Spleen (tissue), 11 donors: ENCODE results near the gene TBC1D22A. TPM values are rescaled to one million over a fixed set of nuclear protein-coding genes. Genes with fewer than 3 reads are reported as not detected.

Experiments used
- DNase-seq: peaks from one replicate; pipeline ENCODE4 v3.0.0-alpha.2; 2020
- H3K27ac ChIP-seq, 8 donors: fragments of 200-600 bp; sonication (generic) in 7 of 8; 1 replicate in 4 of 8; 2 replicates in 4 of 8; pipeline versions ENCODE4 v1.5.0 to v1.8.0; 2016 to 2021; ENCODE audit warnings: inconsistent platforms in 4 of 8, mild to moderate bottlenecking in 4 of 8, moderate library complexity in 1 of 8
- H3K27me3 ChIP-seq, 7 donors: fragments of 200-600 bp; sonication (generic) in 6 of 7; replicated peaks in 1 of 7; 1 replicate in 4 of 7; 2 replicates in 3 of 7; pipeline versions ENCODE4 v1.5.0 to v1.8.0; 2016 to 2021; ENCODE audit warnings: inconsistent platforms in 3 of 7, mild to moderate bottlenecking in 1 of 7
- H3K36me3 ChIP-seq, 6 donors: fragments of 200-600 bp; sonication (generic) in 5 of 6; 1 replicate in 4 of 6; 2 replicates in 2 of 6; pipeline versions ENCODE4 v1.5.0 to v1.8.0; 2016 to 2021; ENCODE audit warnings: inconsistent platforms in 2 of 6
- H3K4me1 ChIP-seq, 6 donors: fragments of 200-600 bp; sonication (generic) in 5 of 6; 1 replicate in 3 of 6; 2 replicates in 3 of 6; pipeline versions ENCODE4 v1.5.0 to v1.8.0; 2016 to 2021; ENCODE audit warnings: inconsistent platforms in 3 of 6
- H3K4me3 ChIP-seq, 8 donors: fragments of 200-600 bp; sonication (generic) in 7 of 8; 1 replicate in 4 of 8; 2 replicates in 4 of 8; pipeline versions ENCODE4 v1.5.0 to v1.8.0; 2016 to 2021; ENCODE audit warnings: inconsistent platforms in 4 of 8, mild to moderate bottlenecking in 4 of 8, moderate library complexity in 2 of 8
- H3K9me3 ChIP-seq, 8 donors: fragments of 200-600 bp; sonication (generic) in 7 of 8; 1 replicate in 4 of 8; 2 replicates in 4 of 8; pipeline versions ENCODE4 v1.5.0 to v1.8.0; 2016 to 2021; ENCODE audit warnings: inconsistent platforms in 4 of 8
- CTCF ChIP-seq, 11 experiments: fragments of 200-600 bp in 7 of 11; fragments of 450-650 bp in 4 of 11; sonication (generic) in 4 of 11; IDR thresholded peaks in 8 of 11; conservative IDR thresholded peaks in 3 of 11; 1 replicate in 7 of 11; 2 replicates in 4 of 11; pipeline versions ENCODE4 v1.4.0 to v1.8.0; 2016 to 2021; ENCODE audit warnings: antibody characterized with exemption in 11 of 11, inconsistent platforms in 4 of 11, mild to moderate bottlenecking in 1 of 11
- POLR2A ChIP-seq, 3 donors: fragments of 450-650 bp; IDR thresholded peaks; one replicate each; pipeline ENCODE4 v1.5.1; 2017; ENCODE audit warnings: antibody characterized with exemption in 3 of 3, mild to moderate bottlenecking in 1 of 3
- POLR2AphosphoS5 ChIP-seq, 3 donors: sonication (generic); formaldehyde crosslinking; IDR thresholded peaks; one replicate each; pipeline ENCODE4 v1.5.1; 2017; ENCODE audit warnings: antibody characterized with exemption in 3 of 3
- WGBS, 5 donors: extraction: QIAGEN DNeasy Blood & Tissue Kit in 3 of 5; methylation state at CpG; one replicate each; pipeline versions ENCODE4 v1.1.5 to v1.1.7; 2013 to 2018; 5-methylcytosine and 5-hydroxymethylcytosine counted together
- intact Hi-C: fragments of 100-400 bp; cut with DNase I; formaldehyde crosslinking; loops from one replicate; pipeline ENCODE4 v1.15.0; 2023; ENCODE audit warnings: low total_unique reads
- polyA plus RNA-seq, 3 donors: library from polyadenylated mRNA; stranded (reverse); fragments of 200-250 nt; gene quantifications; one replicate each; pipeline ENCODE4 v1.2.1, GENCODE V29; 2013
- total RNA-seq, 7 donors: library from RNA; depleted of rRNA in 3 of 7; stranded (reverse); fragments of >200 nt in 3 of 7; fragmentation: NEBNext Ultra II Directional in 4 of 7; extraction: Animal tissue kit (Norgen Biotek cat#: 25700) in 4 of 7; gene quantifications; one replicate each; pipeline versions ENCODE4 v1.1.0 to v1.2.1, GENCODE V29; 2016 to 2021
- donor health status: healthy with polysubstance abuse.
- donor health status: DM: no; HTN: no; CAD: no; lungs with moderate emphysema.
- donor health status: DM: no; HTN: no; CAD: no.
- donor health status: Bipolar disorder and iron deficiency.
- donor health status: healthy.
- donor health status: DM: no; HTN: no; CAD: no.
- donor health status: DM: yes; HTN: yes; CAD: no.

The TBC1D22A gene
- total and polyA plus RNA-seq, 10 donors: 17.2 to 66.9 (median 49.6) TPM

DNA sequence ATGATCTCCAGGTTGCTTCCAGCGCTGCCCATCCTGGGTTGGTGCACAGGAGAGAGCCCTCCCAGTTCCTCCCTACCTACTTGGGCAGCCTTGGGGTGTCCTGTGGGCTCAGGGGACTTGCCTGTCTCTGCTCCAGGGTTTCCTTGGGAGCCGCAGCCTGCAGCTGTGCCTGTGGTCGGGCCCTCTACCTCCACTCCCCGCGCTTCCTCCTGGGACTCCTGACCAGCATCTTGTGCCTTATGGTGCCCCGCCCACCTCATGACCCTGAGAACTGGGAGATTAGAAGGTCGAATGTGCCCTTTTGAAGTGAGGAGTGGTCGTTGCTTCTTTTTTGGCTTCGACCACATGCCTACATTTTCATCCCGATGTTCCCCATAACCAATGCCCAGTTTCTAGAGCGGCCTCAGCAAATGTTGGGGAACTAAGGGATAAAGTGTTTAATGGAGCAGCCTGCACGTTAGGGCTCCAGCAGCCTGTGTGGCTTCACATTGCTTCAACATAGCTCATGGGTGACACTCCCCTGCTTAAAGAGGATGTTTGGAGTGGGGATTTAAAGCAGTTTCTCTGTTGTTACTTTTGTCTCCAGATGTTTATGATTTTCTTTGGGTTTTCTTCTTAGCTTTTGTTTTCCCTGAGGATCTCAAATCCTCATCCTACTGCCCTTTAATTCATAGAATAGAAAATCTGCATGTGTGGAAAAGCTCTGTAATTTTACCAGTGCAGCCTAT, 248.8 kb downstream of the TBC1D22A start:
- no peaks in the 10 kb centered on the region for H3K27me3 ChIP-seq
- intact Hi-C loops: no loop called here
- H3K4me3 ChIP-seq: no peak overlapping the region
- H3K9me3 ChIP-seq: no peaks in the 10 kb centered on the region
- WGBS, 5 donors: 86 to 88% (median 87%) methylated on average over 12 of the region's 12 CpGs
- no peak for TF ChIP-seq POLR2AphosphoS5 (IDR thresholded peaks at IDR 0.05)
- no peak for TF ChIP-seq CTCF (IDR thresholded peaks at IDR 0.05 in 8 of 11, conservative IDR thresholded peaks at IDR 0.05 in 3 of 11)
- TF ChIP-seq POLR2A (IDR thresholded peaks at IDR 0.05): no peak
- no peak overlapping the region for H3K27ac ChIP-seq
- H3K4me1 ChIP-seq: peaks cover 0 to 6% (median 0%) of the 10 kb centered on the region in 6 donors
- no peak for DNase-seq
- H3K36me3 ChIP-seq: peaks cover 0 to 82% (median 26%) of the 10 kb centered on the region in 6 donors

- H3K4me3 ChIP-seq: no peak overlapping the region
- WGBS, 5 donors: 87 to 94% (median 91%) methylated on average over 8 of the region's 8 CpGs
- TF ChIP-seq POLR2AphosphoS5 (IDR thresholded peaks at IDR 0.05): no peak
- no peak for TF ChIP-seq CTCF (IDR thresholded peaks at IDR 0.05 in 8 of 11, conservative IDR thresholded peaks at IDR 0.05 in 3 of 11)
- TF ChIP-seq POLR2A (IDR thresholded peaks at IDR 0.05): no peak
- no peak overlapping the region for H3K27ac ChIP-seq
- no peaks in the 10 kb centered on the region for H3K9me3 ChIP-seq
- no peak for DNase-seq
- H3K27me3 ChIP-seq: no peaks in the 10 kb centered on the region
- intact Hi-C loops: no loop called here
- H3K4me1 ChIP-seq: peaks cover 0 to 6% (median 0%) of the 10 kb centered on the region in 6 donors
- peaks cover 0 to 82% (median 25%) of the 10 kb centered on the region in 6 donors for H3K36me3 ChIP-seq
These were observed 249.4 kb downstream of the TBC1D22A start for GRCh38 chr22:47011859-47012258.

GRCh38 chr22:47012589-47013370, 250.3 kb downstream of the TBC1D22A start:
- H3K27ac ChIP-seq: no peak overlapping the region
- WGBS, 5 donors: 89 to 92% (median 92%) methylated on average over 20 of the region's 20 CpGs
- intact Hi-C loops: no loop called here
- no peaks in the 10 kb centered on the region for H3K9me3 ChIP-seq
- no peaks in the 10 kb centered on the region for H3K27me3 ChIP-seq
- peaks cover 0 to 6% (median 0%) of the 10 kb centered on the region in 6 donors for H3K4me1 ChIP-seq
- DNase-seq: no peak
- no peak overlapping the region for H3K4me3 ChIP-seq
- H3K36me3 ChIP-seq: peaks cover 0 to 82% (median 23%) of the 10 kb centered on the region in 6 donors
- TF ChIP-seq POLR2A (IDR thresholded peaks at IDR 0.05): no peak
- TF ChIP-seq CTCF (IDR thresholded peaks at IDR 0.05 in 8 of 11, conservative IDR thresholded peaks at IDR 0.05 in 3 of 11): no peak
- peak in 1 of 3 donors; percentile 11 for TF ChIP-seq POLR2AphosphoS5 (IDR thresholded peaks at IDR 0.05)
